ENCODE measurements around the gene PTGDR.

Gene PTGDR

GRCh38 chr14:52312931-52313355, 45.4 kb downstream of the PTGDR start:
- DNase-seq (ENCODE audit: low spot score), result no peak

GRCh38 chr14:52313462-52313861, 46.0 kb downstream of the PTGDR start:
- no peak for DNase-seq (ENCODE audit: low spot score)

GRCh38 chr14:52313903-52314594, 46.6 kb downstream of the PTGDR start, which contains the start of gene PTGER2:
TSS of gene PTGER2 (plus strand) at chr14:52314312. CDS start at chr14:52314549, 237 bp downstream.
- DNase-seq (ENCODE audit: low spot score), result no peak

- DNase-seq (ENCODE audit: low spot score), result no peak
Observed at GRCh38 chr14:52314595-52315354, 47.3 kb downstream of the PTGDR start.

GRCh38 chr14:52315355-52315718, 47.8 kb downstream of the PTGDR start:
- no peak for DNase-seq (ENCODE audit: low spot score)

DNA sequence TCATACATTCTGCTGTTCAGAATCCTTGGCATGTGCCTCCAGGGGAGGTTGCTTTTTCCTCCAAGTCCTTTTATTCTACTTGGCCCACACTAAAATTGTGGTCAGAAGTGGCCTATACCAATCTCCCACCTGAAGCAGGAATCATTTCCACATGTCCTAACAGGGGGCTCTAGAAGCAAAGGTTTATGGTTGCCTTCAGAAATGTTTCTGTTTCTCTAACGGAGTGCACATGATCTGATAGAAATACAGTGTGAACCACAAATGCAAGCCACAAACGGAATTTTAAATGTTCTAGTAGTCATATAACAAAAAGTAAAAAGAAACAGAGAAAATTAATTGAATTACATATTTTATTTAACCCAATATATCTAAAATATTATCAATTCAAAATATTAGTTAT, 50.6 kb downstream of the PTGDR start:
- DNase-seq (ENCODE audit: low spot score), result no peak

DNA sequence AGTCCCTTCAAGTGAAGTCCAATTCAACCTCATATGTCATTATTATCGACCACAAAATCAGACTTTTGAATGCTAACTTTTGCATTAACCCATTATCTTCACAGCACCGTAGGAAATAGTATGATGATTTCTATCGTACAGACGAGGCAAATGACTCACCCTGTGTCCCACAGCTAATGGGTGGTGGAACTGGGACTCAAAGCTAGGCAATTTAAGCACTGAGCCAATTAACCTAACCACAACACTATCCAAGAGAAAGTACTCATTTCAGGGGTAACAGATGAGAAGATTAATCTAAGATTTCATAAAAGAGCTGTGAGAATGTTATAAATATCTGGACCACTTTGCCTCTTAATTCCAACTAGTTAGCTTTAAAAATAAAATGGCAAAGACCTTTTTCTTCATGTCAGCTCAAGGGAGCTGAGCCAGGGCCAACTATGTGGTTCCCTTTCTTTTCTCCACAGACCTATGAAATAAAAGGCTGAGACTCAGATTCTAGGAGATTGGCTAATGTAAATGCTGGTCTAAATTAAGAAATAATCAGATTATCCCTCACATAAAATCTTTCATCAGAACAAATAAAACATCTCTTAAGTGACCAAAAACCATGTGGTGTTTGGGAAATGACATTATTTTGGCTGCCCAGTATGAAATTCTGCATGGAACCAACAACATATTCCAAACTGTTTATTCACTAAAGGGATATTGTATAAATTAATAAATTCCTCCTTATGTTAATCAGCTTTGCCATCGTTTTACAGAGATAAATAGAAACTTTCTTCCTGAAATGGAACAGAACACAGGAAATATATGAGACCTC, 51.5 kb downstream of the PTGDR start:
- DNase-seq (ENCODE audit: low spot score), result no peak

GRCh38 chr14:52319919-52320318, 52.4 kb downstream of the PTGDR start:
- DNase-seq (ENCODE audit: low spot score), result no peak

GRCh38 chr14:52325126-52325525, 57.6 kb downstream of the PTGDR start:
- no peak for DNase-seq (ENCODE audit: low spot score)

GRCh38 chr14:52325630-52326029, 58.1 kb downstream of the PTGDR start:
- no peak for DNase-seq (ENCODE audit: low spot score)

All from hematopoietic multipotent progenitor cell treated with erythropoietin and hydrocortisone succinate and interleukin-3 and kit ligand, for 17 days (in vitro differentiated cells).